Activated naive CD8-positive, alpha-beta T cell treated with anti-CD3 and anti-CD28 coated beads, Interleukin-2, amount 50 U/mL, for 24 hours (primary cell): ENCODE data around the gene METTL24.

ENCODE experiments used
- ATAC-seq: fragments of 150-1000 bp; cut with Tn5 transposase; one replicate; pipeline ENCODE4 v1.10.0; 2021
- DNase-seq: peaks from one replicate; pipeline ENCODE4 v3.0.0; 2021
- H3K27ac Mint-ChIP-seq: one replicate; pipeline ENCODE4 v1.8.0; 2021; ENCODE audit warnings: mild to moderate bottlenecking, mixed read lengths
- H3K27me3 Mint-ChIP-seq: one replicate; pipeline ENCODE4 v1.8.0; 2021; ENCODE audit warnings: mixed read lengths
- H3K36me3 Mint-ChIP-seq: one replicate; pipeline ENCODE4 v1.8.0; 2021; ENCODE audit warnings: low read depth, mixed read lengths
- H3K4me1 Mint-ChIP-seq: one replicate; pipeline ENCODE4 v1.8.0; 2021; ENCODE audit warnings: mixed read lengths
- H3K4me3 Mint-ChIP-seq: one replicate; pipeline ENCODE4 v1.8.0; 2021; ENCODE audit warnings: mild to moderate bottlenecking, moderate library complexity, mixed read lengths
- H3K9me3 Mint-ChIP-seq: one replicate; pipeline ENCODE4 v1.8.0; 2021; ENCODE audit warnings: mixed read lengths

The METTL24 gene

DNA sequence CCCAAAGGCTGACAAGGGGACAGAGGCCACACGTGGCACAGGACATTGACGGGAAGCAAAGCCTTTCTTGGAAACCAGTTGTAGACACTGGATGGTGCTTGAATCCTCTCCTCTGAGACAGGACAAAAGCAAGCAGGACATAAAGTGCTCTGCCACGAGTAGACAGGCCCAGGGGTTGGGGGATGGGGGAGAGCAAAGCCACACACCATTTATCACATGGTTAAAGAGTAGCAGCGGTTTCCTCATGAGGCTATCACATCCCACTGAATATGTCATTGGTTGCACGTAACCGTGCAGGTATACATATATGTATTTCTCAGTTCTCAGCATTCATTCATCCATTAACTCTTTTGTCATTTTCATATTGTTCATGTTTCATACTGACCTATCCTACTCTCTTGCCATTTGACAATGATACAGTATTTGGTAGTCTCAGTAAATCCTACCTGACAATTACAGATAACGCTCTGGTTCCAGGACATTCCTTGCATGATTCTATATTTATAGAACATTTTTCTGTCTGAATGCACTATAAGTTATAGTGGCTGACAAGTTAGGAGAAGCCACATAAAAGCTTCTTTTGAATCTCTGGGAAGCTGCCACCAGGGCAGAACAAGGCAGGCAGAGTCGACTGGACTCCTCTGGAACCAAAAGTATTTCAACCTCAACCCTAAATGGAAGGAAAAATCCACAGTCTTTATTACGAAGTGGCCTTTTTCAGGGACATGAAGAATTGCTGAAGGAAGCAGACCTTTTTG lies 23.5 kb downstream of the METTL24 start:
- Mint-ChIP-seq H3K36me3 (no peaks in the 10 kb centered on the region), H3K9me3 (no peaks in the 10 kb centered on the region), H3K4me1 (peaks cover 3% of the 10 kb centered on the region), H3K4me3 (no peak overlapping the region), H3K27me3 (no peaks in the 10 kb centered on the region), H3K27ac (no peak overlapping the region)
- DNase-seq (no peak), ATAC-seq (peak; percentile 36)

DNA sequence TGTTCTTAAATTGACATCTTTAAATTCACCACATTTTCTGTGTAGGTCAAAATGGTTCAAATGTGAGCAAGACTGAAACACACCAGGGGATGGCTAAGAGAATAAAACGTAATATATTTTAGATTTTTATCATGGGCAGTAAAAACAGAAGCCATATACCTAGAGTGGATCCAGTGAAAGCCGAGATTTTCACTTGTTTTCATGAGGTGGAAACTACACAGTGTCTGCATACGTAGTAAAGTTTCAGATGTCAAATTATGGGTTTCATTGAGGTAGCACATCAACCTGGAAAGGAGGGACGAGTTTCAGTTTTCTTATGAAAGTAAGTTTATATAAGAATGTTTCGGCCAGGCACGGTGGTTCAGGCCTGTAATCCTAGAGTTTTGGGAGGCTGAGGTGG lies 25.9 kb downstream of the METTL24 start:
- no peak overlapping the region for H3K4me3 Mint-ChIP-seq
- no peak for DNase-seq
- peak; percentile 63 for ATAC-seq
- H3K27me3 Mint-ChIP-seq, result no peaks in the 10 kb centered on the region
- no peak overlapping the region for H3K27ac Mint-ChIP-seq
- peaks cover 3% of the 10 kb centered on the region for H3K4me1 Mint-ChIP-seq
- H3K9me3 Mint-ChIP-seq, result no peaks in the 10 kb centered on the region
- H3K36me3 Mint-ChIP-seq, result no peaks in the 10 kb centered on the region

GRCh38 chr6:110331816-110332215 lies 26.3 kb downstream of the METTL24 start:
- Mint-ChIP-seq H3K27me3 (no peaks in the 10 kb centered on the region), H3K27ac (no peak overlapping the region), H3K36me3 (no peaks in the 10 kb centered on the region), H3K4me3 (no peak overlapping the region), H3K9me3 (no peaks in the 10 kb centered on the region), H3K4me1 (peaks cover 3% of the 10 kb centered on the region)
- ATAC-seq (no peak), DNase-seq (no peak)

- Mint-ChIP-seq H3K4me1 (peaks cover 3% of the 10 kb centered on the region), H3K27me3 (no peaks in the 10 kb centered on the region), H3K9me3 (no peaks in the 10 kb centered on the region), H3K27ac (no peak overlapping the region), H3K4me3 (no peak overlapping the region), H3K36me3 (no peaks in the 10 kb centered on the region)
- DNase-seq (no peak), ATAC-seq (no peak)
Observed at GRCh38 chr6:110331390-110331789, 26.8 kb downstream of the METTL24 start.

- ATAC-seq, result no peak
- H3K4me1 Mint-ChIP-seq, result peaks cover 3% of the 10 kb centered on the region
- no peaks in the 10 kb centered on the region for H3K36me3 Mint-ChIP-seq
- H3K9me3 Mint-ChIP-seq, result no peaks in the 10 kb centered on the region
- no peaks in the 10 kb centered on the region for H3K27me3 Mint-ChIP-seq
- no peak overlapping the region for H3K4me3 Mint-ChIP-seq
- DNase-seq, result no peak
- no peak overlapping the region for H3K27ac Mint-ChIP-seq
Observed at GRCh38 chr6:110329714-110330436, 28.3 kb downstream of the METTL24 start.

- no peaks in the 10 kb centered on the region for H3K36me3 Mint-ChIP-seq
- peaks cover 3% of the 10 kb centered on the region for H3K4me1 Mint-ChIP-seq
- H3K27me3 Mint-ChIP-seq, result no peaks in the 10 kb centered on the region
- ATAC-seq, result no peak
- H3K4me3 Mint-ChIP-seq, result no peak overlapping the region
- no peak overlapping the region for H3K27ac Mint-ChIP-seq
- no peak for DNase-seq
- no peaks in the 10 kb centered on the region for H3K9me3 Mint-ChIP-seq
Observed at GRCh38 chr6:110329348-110329713, 28.8 kb downstream of the METTL24 start.

DNA sequence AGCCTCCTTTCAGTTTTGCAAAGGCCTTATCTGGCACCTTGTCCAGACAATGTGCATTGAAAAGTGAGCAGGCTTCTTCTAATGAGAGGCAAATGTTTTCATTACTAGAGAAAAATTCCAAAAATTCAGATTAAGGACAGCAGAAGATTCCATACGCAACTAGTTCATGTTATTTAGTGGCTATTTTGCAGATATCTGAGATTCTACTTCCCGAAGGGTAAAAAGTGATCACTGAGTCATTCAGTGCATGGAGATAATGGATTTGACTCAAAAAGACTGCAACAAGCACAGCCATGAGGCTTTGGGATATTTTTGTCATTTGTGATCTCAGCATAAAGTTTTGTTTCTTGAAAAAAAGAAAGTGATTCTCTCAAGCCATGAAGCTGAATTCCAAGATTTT lies 29.9 kb downstream of the METTL24 start:
- no peaks in the 10 kb centered on the region for H3K27me3 Mint-ChIP-seq
- H3K36me3 Mint-ChIP-seq, result no peaks in the 10 kb centered on the region
- DNase-seq, result no peak
- no peak overlapping the region for H3K27ac Mint-ChIP-seq
- no peaks in the 10 kb centered on the region for H3K9me3 Mint-ChIP-seq
- H3K4me3 Mint-ChIP-seq, result no peak overlapping the region
- ATAC-seq, result no peak
- H3K4me1 Mint-ChIP-seq, result no peaks in the 10 kb centered on the region

- H3K4me3 Mint-ChIP-seq, result no peak overlapping the region
- no peaks in the 10 kb centered on the region for H3K27me3 Mint-ChIP-seq
- H3K36me3 Mint-ChIP-seq, result no peaks in the 10 kb centered on the region
- H3K4me1 Mint-ChIP-seq, result no peaks in the 10 kb centered on the region
- no peak for ATAC-seq
- DNase-seq, result no peak
- no peaks in the 10 kb centered on the region for H3K9me3 Mint-ChIP-seq
- H3K27ac Mint-ChIP-seq, result no peak overlapping the region
Observed at GRCh38 chr6:110327391-110327790, 30.8 kb downstream of the METTL24 start.

- ATAC-seq, result no peak
- Mint-ChIP-seq H3K4me3 (no peak overlapping the region), H3K27me3 (no peaks in the 10 kb centered on the region), H3K36me3 (no peaks in the 10 kb centered on the region), H3K9me3 (no peaks in the 10 kb centered on the region), H3K4me1 (no peaks in the 10 kb centered on the region), H3K27ac (no peak overlapping the region)
- no peak for DNase-seq
Observed at GRCh38 chr6:110326609-110327008, 31.5 kb downstream of the METTL24 start.

GRCh38 chr6:110326057-110326456 lies 32.1 kb downstream of the METTL24 start:
- H3K36me3 Mint-ChIP-seq, result no peaks in the 10 kb centered on the region
- no peaks in the 10 kb centered on the region for H3K27me3 Mint-ChIP-seq
- no peaks in the 10 kb centered on the region for H3K4me1 Mint-ChIP-seq
- no peak overlapping the region for H3K4me3 Mint-ChIP-seq
- ATAC-seq (no peak), DNase-seq (no peak)
- H3K27ac Mint-ChIP-seq, result no peak overlapping the region
- H3K9me3 Mint-ChIP-seq, result no peaks in the 10 kb centered on the region

- no peak overlapping the region for H3K4me3 Mint-ChIP-seq
- ATAC-seq, result no peak
- no peaks in the 10 kb centered on the region for H3K9me3 Mint-ChIP-seq
- H3K27ac Mint-ChIP-seq, result no peak overlapping the region
- DNase-seq, result no peak
- H3K27me3 Mint-ChIP-seq, result no peaks in the 10 kb centered on the region
- H3K4me1 Mint-ChIP-seq, result no peaks in the 10 kb centered on the region
- H3K36me3 Mint-ChIP-seq, result no peaks in the 10 kb centered on the region
Observed at GRCh38 chr6:110325197-110325596, 33.0 kb downstream of the METTL24 start.

DNA sequence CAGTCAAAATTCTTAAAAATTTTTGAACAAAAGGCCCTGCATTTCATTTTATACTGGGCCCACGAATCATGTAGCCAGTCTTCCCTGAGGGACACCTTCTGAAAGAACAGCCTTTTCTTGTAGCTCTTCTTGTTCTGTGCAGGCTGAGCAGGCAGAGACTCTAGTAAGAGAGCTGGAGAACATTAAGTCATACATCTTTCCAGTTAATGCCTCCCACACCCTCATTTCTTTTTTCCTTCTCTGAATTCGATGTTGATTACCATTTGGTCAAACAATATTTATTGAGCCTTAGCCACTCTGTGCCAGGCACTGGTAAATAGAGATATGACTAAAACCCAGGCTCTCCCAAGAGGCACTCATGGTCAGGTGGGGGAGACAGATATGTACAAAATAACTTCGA lies 33.6 kb downstream of the METTL24 start:
- no peak overlapping the region for H3K4me3 Mint-ChIP-seq
- H3K4me1 Mint-ChIP-seq, result no peaks in the 10 kb centered on the region
- H3K27me3 Mint-ChIP-seq, result no peaks in the 10 kb centered on the region
- no peaks in the 10 kb centered on the region for H3K36me3 Mint-ChIP-seq
- H3K9me3 Mint-ChIP-seq, result no peaks in the 10 kb centered on the region
- ATAC-seq, result no peak
- no peak for DNase-seq
- no peak overlapping the region for H3K27ac Mint-ChIP-seq

DNA sequence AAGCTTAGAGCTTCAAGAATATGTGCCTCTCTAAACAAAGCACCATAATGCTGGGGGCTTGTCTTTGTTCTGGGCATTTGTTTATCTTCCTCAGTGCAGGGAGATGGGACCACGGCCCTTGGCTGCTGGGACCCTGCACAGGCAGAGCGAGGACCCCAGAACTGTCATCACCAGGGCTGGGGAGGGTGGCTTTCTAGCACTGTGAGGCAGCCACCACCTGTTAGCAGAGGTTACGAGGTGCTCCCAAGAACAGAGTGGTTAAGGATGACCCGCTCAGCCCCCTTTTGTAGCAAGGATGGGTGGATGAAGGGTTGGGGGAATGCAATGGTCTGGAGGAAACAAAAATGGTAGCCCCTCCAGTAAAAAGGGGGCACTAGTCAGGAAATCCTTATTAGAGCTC lies 34.9 kb downstream of the METTL24 start:
- Mint-ChIP-seq H3K36me3 (no peaks in the 10 kb centered on the region), H3K27ac (no peak overlapping the region), H3K4me3 (no peak overlapping the region), H3K27me3 (no peaks in the 10 kb centered on the region), H3K4me1 (no peaks in the 10 kb centered on the region), H3K9me3 (no peaks in the 10 kb centered on the region)
- ATAC-seq (no peak), DNase-seq (no peak)

DNA sequence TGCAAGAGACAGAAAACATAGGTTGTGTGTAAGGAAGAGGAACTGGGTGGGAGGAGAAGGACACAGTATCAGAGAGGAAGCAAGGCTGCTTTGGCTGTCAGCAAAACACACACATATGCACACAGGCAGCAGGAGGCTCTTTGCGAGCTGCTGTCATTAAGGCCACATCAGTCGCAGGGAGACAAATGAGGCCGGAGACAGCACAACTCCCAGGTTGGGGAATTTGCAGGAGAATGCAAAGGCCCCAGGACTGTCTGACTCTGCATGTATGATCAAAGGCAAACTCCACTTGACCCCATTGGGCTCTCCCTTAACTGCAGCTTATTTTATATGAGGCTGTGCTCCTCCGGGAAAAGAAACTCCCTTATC lies 35.3 kb downstream of the METTL24 start:
- no peak for ATAC-seq
- Mint-ChIP-seq H3K27ac (no peak overlapping the region), H3K4me3 (no peak overlapping the region), H3K9me3 (no peaks in the 10 kb centered on the region), H3K4me1 (no peaks in the 10 kb centered on the region), H3K27me3 (no peaks in the 10 kb centered on the region), H3K36me3 (no peaks in the 10 kb centered on the region)
- DNase-seq, result no peak

DNA sequence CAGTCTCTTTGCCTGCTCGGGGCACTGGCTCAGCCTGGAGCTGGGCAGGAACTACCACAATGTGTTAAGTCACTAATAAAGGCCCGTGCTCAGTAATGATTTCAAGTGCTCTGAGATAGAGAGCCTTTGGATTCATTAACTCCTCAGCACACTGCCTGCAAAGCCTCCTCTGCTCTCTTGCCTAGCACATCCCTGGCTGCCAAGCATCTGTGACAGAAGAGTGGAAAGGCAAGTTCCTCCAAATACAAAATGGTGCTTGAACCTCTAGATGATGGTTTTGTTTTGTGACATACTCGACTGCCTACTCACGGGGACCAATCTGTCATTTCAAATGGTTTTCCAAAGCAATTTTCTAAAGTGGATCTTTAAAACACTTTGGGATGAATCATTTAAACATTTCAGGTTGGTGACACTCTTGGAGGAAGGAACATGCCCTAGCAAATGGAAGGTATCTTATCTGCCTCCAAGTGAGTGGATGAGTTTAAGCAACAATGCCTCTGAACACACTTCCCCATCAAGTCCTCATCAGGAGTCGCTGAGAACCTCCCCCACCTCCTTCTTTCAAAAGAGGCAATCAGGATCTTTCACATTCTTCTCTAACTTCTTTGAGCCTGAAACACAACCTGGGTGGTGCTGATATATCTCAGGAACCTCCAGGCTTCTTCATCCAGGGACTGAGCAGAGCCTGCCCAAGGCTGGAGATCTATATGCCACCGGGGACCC lies 35.8 kb downstream of the METTL24 start:
- Mint-ChIP-seq H3K36me3 (no peaks in the 10 kb centered on the region), H3K27me3 (no peaks in the 10 kb centered on the region), H3K4me1 (no peaks in the 10 kb centered on the region), H3K9me3 (no peaks in the 10 kb centered on the region), H3K4me3 (no peak overlapping the region), H3K27ac (no peak overlapping the region)
- ATAC-seq (no peak), DNase-seq (no peak)
